Effector memory CD8-positive, alpha-beta T cell (primary cell): ENCODE results near the gene ADD2.

Source experiments
- ATAC-seq: fragments of 150-1000 bp; cut with Tn5 transposase; replicated peaks from 2 replicates; pipeline ENCODE4 v1.10.0; 2021; ENCODE audit warnings: mild to moderate bottlenecking, moderate library complexity
- DNase-seq, 3 experiments: peaks; one replicate each; pipeline ENCODE4 v3.0.0; 2021
- H3K27ac Mint-ChIP-seq, 2 donors: one replicate each; pipeline ENCODE4 v1.8.0; 2022; ENCODE audit warnings: mild to moderate bottlenecking in 2 of 2, mixed read lengths in 2 of 2, moderate library complexity in 2 of 2
- H3K27me3 Mint-ChIP-seq, 2 donors: one replicate each; pipeline ENCODE4 v1.8.0; 2022; ENCODE audit warnings: mixed read lengths in 2 of 2
- H3K36me3 Mint-ChIP-seq: one replicate; pipeline ENCODE4 v1.8.0; 2022; ENCODE audit warnings: mild to moderate bottlenecking, moderate library complexity, mixed read lengths; ENCODE audit not compliant: insufficient read depth
- H3K4me1 Mint-ChIP-seq, 2 donors: one replicate each; pipeline ENCODE4 v1.8.0; 2022; ENCODE audit warnings: low read depth in 2 of 2, mixed read lengths in 2 of 2
- H3K4me3 Mint-ChIP-seq, 2 donors: one replicate each; pipeline ENCODE4 v1.8.0; 2022; ENCODE audit warnings: mild to moderate bottlenecking in 2 of 2, mixed read lengths in 2 of 2, moderate library complexity in 2 of 2
- H3K9me3 Mint-ChIP-seq, 2 donors: one replicate each; pipeline ENCODE4 v1.8.0; 2022; ENCODE audit warnings: mixed read lengths in 2 of 2

ADD2 gene

GRCh38 chr2:70718736-70719135, 49.3 kb downstream of the ADD2 start:
- H3K27me3 Mint-ChIP-seq: peaks cover 17 to 57% of the 10 kb centered on the region in 2 donors
- no peak overlapping the region for H3K4me3 Mint-ChIP-seq
- peaks cover 2% of the 10 kb centered on the region for H3K36me3 Mint-ChIP-seq
- DNase-seq (no peak), ATAC-seq (no peak)
- H3K4me1 Mint-ChIP-seq: no peaks in the 10 kb centered on the region
- no peaks in the 10 kb centered on the region for H3K9me3 Mint-ChIP-seq
- H3K27ac Mint-ChIP-seq: no peak overlapping the region

- DNase-seq (no peak), ATAC-seq (no peak)
- Mint-ChIP-seq H3K36me3 (peaks cover 2% of the 10 kb centered on the region), H3K9me3 (no peaks in the 10 kb centered on the region), H3K4me3 (no peak overlapping the region), H3K27me3 (peaks cover 17 to 57% of the 10 kb centered on the region in 2 donors), H3K27ac (no peak overlapping the region), H3K4me1 (no peaks in the 10 kb centered on the region)
Observed at GRCh38 chr2:70718241-70718640, 49.8 kb downstream of the ADD2 start.

- H3K27ac Mint-ChIP-seq: no peak overlapping the region
- H3K36me3 Mint-ChIP-seq: peaks cover 2% of the 10 kb centered on the region
- peaks cover 17 to 57% of the 10 kb centered on the region in 2 donors for H3K27me3 Mint-ChIP-seq
- no peaks in the 10 kb centered on the region for H3K9me3 Mint-ChIP-seq
- H3K4me1 Mint-ChIP-seq: no peaks in the 10 kb centered on the region
- DNase-seq (no peak), ATAC-seq (no peak)
- H3K4me3 Mint-ChIP-seq: no peak overlapping the region
Observed at GRCh38 chr2:70717431-70718038, 50.5 kb downstream of the ADD2 start.

GRCh38 chr2:70716951-70717350, 51.0 kb downstream of the ADD2 start:
- no peaks in the 10 kb centered on the region for H3K4me1 Mint-ChIP-seq
- H3K36me3 Mint-ChIP-seq: peaks cover 2% of the 10 kb centered on the region
- ATAC-seq (no peak), DNase-seq (no peak)
- H3K27ac Mint-ChIP-seq: no peak overlapping the region
- H3K9me3 Mint-ChIP-seq: no peaks in the 10 kb centered on the region
- peaks cover 17 to 57% of the 10 kb centered on the region in 2 donors for H3K27me3 Mint-ChIP-seq
- H3K4me3 Mint-ChIP-seq: no peak overlapping the region

- no peaks in the 10 kb centered on the region for H3K4me1 Mint-ChIP-seq
- no peak overlapping the region for H3K4me3 Mint-ChIP-seq
- no peak for ATAC-seq
- no peak overlapping the region for H3K27ac Mint-ChIP-seq
- H3K36me3 Mint-ChIP-seq: peaks cover 2% of the 10 kb centered on the region
- peaks cover 17 to 57% of the 10 kb centered on the region in 2 donors for H3K27me3 Mint-ChIP-seq
- H3K9me3 Mint-ChIP-seq: no peaks in the 10 kb centered on the region
- no peak for DNase-seq
Observed at GRCh38 chr2:70716131-70716743, 51.8 kb downstream of the ADD2 start.

GRCh38 chr2:70715071-70715985, 52.7 kb downstream of the ADD2 start:
- H3K9me3 Mint-ChIP-seq: no peaks in the 10 kb centered on the region
- peaks cover 2% of the 10 kb centered on the region for H3K36me3 Mint-ChIP-seq
- peaks cover 16 to 51% of the 10 kb centered on the region in 2 donors for H3K27me3 Mint-ChIP-seq
- no peak overlapping the region for H3K4me3 Mint-ChIP-seq
- DNase-seq (no peak), ATAC-seq (no peak)
- no peak overlapping the region for H3K27ac Mint-ChIP-seq
- no peaks in the 10 kb centered on the region for H3K4me1 Mint-ChIP-seq

- Mint-ChIP-seq H3K4me1 (no peaks in the 10 kb centered on the region), H3K36me3 (peaks cover 2% of the 10 kb centered on the region), H3K27ac (no peak overlapping the region), H3K4me3 (no peak overlapping the region), H3K9me3 (no peaks in the 10 kb centered on the region), H3K27me3 (peaks cover 10 to 44% of the 10 kb centered on the region in 2 donors)
- DNase-seq: no peak
- no peak for ATAC-seq
Observed at GRCh38 chr2:70714141-70714905, 53.7 kb downstream of the ADD2 start.

- H3K27ac Mint-ChIP-seq: no peak overlapping the region
- ATAC-seq (no peak), DNase-seq (no peak)
- H3K4me1 Mint-ChIP-seq: no peaks in the 10 kb centered on the region
- H3K4me3 Mint-ChIP-seq: no peak overlapping the region
- peaks cover 10 to 39% of the 10 kb centered on the region in 2 donors for H3K27me3 Mint-ChIP-seq
- no peaks in the 10 kb centered on the region for H3K9me3 Mint-ChIP-seq
- no peaks in the 10 kb centered on the region for H3K36me3 Mint-ChIP-seq
Observed at GRCh38 chr2:70712916-70713315, 55.1 kb downstream of the ADD2 start.

- Mint-ChIP-seq H3K9me3 (no peaks in the 10 kb centered on the region), H3K27ac (no peak overlapping the region), H3K36me3 (no peaks in the 10 kb centered on the region), H3K27me3 (peaks cover under 1 to 25% of the 10 kb centered on the region in 2 donors), H3K4me1 (no peaks in the 10 kb centered on the region), H3K4me3 (no peak overlapping the region)
- ATAC-seq (no peak), DNase-seq (no peak)
Observed at GRCh38 chr2:70711191-70711590, 56.8 kb downstream of the ADD2 start.

GRCh38 chr2:70710038-70710690, 57.8 kb downstream of the ADD2 start:
- no peaks in the 10 kb centered on the region for H3K4me1 Mint-ChIP-seq
- ATAC-seq: no peak
- no peaks in the 10 kb centered on the region for H3K36me3 Mint-ChIP-seq
- no peak overlapping the region for H3K4me3 Mint-ChIP-seq
- H3K27me3 Mint-ChIP-seq: peaks cover 7 to 25% of the 10 kb centered on the region in 2 donors
- H3K27ac Mint-ChIP-seq: no peak overlapping the region
- H3K9me3 Mint-ChIP-seq: no peaks in the 10 kb centered on the region
- DNase-seq: no peak

- no peaks in the 10 kb centered on the region for H3K36me3 Mint-ChIP-seq
- no peak overlapping the region for H3K27ac Mint-ChIP-seq
- no peaks in the 10 kb centered on the region for H3K4me1 Mint-ChIP-seq
- ATAC-seq (no peak), DNase-seq (no peak)
- peaks cover 11 to 25% of the 10 kb centered on the region in 2 donors for H3K27me3 Mint-ChIP-seq
- no peaks in the 10 kb centered on the region for H3K9me3 Mint-ChIP-seq
- no peak overlapping the region for H3K4me3 Mint-ChIP-seq
Observed at GRCh38 chr2:70709275-70710037, 58.5 kb downstream of the ADD2 start.

- Mint-ChIP-seq H3K4me3 (no peak overlapping the region), H3K36me3 (no peaks in the 10 kb centered on the region), H3K27me3 (peaks cover 11 to 23% of the 10 kb centered on the region in 2 donors), H3K9me3 (no peaks in the 10 kb centered on the region), H3K27ac (no peak overlapping the region), H3K4me1 (no peaks in the 10 kb centered on the region)
- DNase-seq (no peak), ATAC-seq (no peak)
Observed at GRCh38 chr2:70708376-70709199, 59.4 kb downstream of the ADD2 start.
